H1 (cell line): ENCODE results near the gene IKZF1. TPM values are rescaled to one million over a fixed set of nuclear protein-coding genes. Genes with fewer than 3 reads are reported as not detected.

Experiments
- CTCF ChIA-PET: fragments of 300-600 bp; sonication (Branson Sonifier 250); formaldehyde crosslinking; loops from one replicate; lab custom pipeline; 2021; ENCODE audit not compliant: partially characterized antibody; lab: Charles Lee
- POLR2A ChIA-PET: fragments of 300-600 bp; sonication (Branson Sonifier 250); formaldehyde crosslinking; loops from one replicate; lab custom pipeline; 2021; ENCODE audit warnings: inconsistent platforms; ENCODE audit not compliant: partially characterized antibody; lab: Charles Lee
- DNase-seq, 2 experiments: peaks; one replicate each; pipeline versions ENCODE4 v3.0.0 to v3.0.0-alpha.2; 2010 to 2022; ENCODE audit warnings: low spot score in 2 of 2, low read depth in 1 of 2, mixed read lengths in 1 of 2
- FAIRE-seq: peaks from 2 replicates; lab custom pipeline; 2011; peaks lifted over from hg19 to GRCh38; lab: Jason Lieb, UNC
- H2AFZ ChIP-seq: 2 replicates; pipeline ENCODE4 v1.8.1; 2012; ENCODE audit warnings: low read length, inconsistent platforms
- H2AK5ac ChIP-seq: 2 replicates; pipeline ENCODE4 v1.6.1; 2013; ENCODE audit warnings: low read depth, low read length
- H2BK120ac ChIP-seq: replicated peaks from 2 replicates; pipeline ENCODE3; 2013; ENCODE audit warnings: low read depth, low read length, inconsistent platforms
- H2BK12ac ChIP-seq: 2 replicates; pipeline ENCODE4 v1.6.1; 2013; ENCODE audit warnings: low read depth, low read length
- H2BK15ac ChIP-seq: 2 replicates; pipeline ENCODE4 v1.6.1; 2013; ENCODE audit warnings: low read length
- H2BK20ac ChIP-seq: 2 replicates; pipeline ENCODE4 v1.6.1; 2013; ENCODE audit warnings: low read length
- H2BK5ac ChIP-seq: 2 replicates; pipeline ENCODE4 v1.6.1; 2013; ENCODE audit warnings: low read depth, low read length
- H3K14ac ChIP-seq: 2 replicates; pipeline ENCODE4 v1.6.1; 2013; ENCODE audit warnings: inconsistent platforms; ENCODE audit not compliant: insufficient read length
- H3K18ac ChIP-seq: 2 replicates; pipeline ENCODE4 v1.6.1; 2013; ENCODE audit warnings: low read length; ENCODE audit errors: extremely low read depth
- H3K23ac ChIP-seq: 2 replicates; pipeline ENCODE4 v1.6.1; 2013; ENCODE audit warnings: inconsistent platforms; ENCODE audit not compliant: insufficient read length
- H3K23me2 ChIP-seq: 2 replicates; pipeline ENCODE4 v1.6.1; 2013; ENCODE audit warnings: low read depth, low read length
- H3K27ac ChIP-seq: 2 replicates; pipeline ENCODE4 v1.6.1; 2011; ENCODE audit warnings: low read depth, low read length, inconsistent platforms
- H3K27me3 ChIP-seq, 4 experiments: replicated peaks in 1 of 4; 1 replicate in 1 of 4; 2 replicates in 3 of 4; pipeline versions ENCODE4 v1.6.1 to v1.8.1; 2011 to 2013; ENCODE audit warnings: low read length in 3 of 4, mild to moderate bottlenecking in 3 of 4, inconsistent platforms in 2 of 4, mixed read lengths in 2 of 4, moderate library complexity in 1 of 4; ENCODE audit not compliant: control insufficient read depth in 3 of 4, insufficient read depth in 3 of 4; ENCODE audit errors: extremely low read depth in 1 of 4
- H3K36me3 ChIP-seq, 4 experiments: 2 replicates each; pipeline versions ENCODE4 v1.6.1 to v1.8.1; 2011 to 2013; ENCODE audit warnings: mild to moderate bottlenecking in 4 of 4, low read length in 3 of 4, moderate library complexity in 2 of 4, control low read depth in 1 of 4, inconsistent platforms in 1 of 4; ENCODE audit not compliant: insufficient read depth in 4 of 4, control insufficient read depth in 2 of 4
- H3K4ac ChIP-seq: replicated peaks from 2 replicates; pipeline ENCODE3; 2013; ENCODE audit warnings: low read length, low read depth, mixed read lengths, inconsistent platforms; ENCODE audit not compliant: insufficient read length
- H3K4me1 ChIP-seq, 4 experiments: replicated peaks in 1 of 4; 1 replicate in 1 of 4; 2 replicates in 3 of 4; pipeline versions ENCODE4 v1.6.1 to v1.8.1; 2011 to 2013; ENCODE audit warnings: low read length in 3 of 4, inconsistent platforms in 2 of 4, mixed read lengths in 1 of 4; ENCODE audit not compliant: insufficient read depth in 4 of 4, control insufficient read depth in 3 of 4
- H3K4me2 ChIP-seq, 2 experiments: 2 replicates each; pipeline versions ENCODE4 v1.6.1 to v1.8.1; 2011 to 2013; ENCODE audit warnings: low read depth in 2 of 2, low read length in 2 of 2, control low read depth in 1 of 2, inconsistent platforms in 1 of 2, mild to moderate bottlenecking in 1 of 2; ENCODE audit not compliant: insufficient read depth in 1 of 2
- H3K4me3 ChIP-seq, 4 experiments: fragments of 200-600, 300-600 bp in 1 of 4; sonication (generic), shearing (Covaris generic), sonication (Bioruptor Twin) in 1 of 4; 2 replicates each; pipeline versions ENCODE4 v1.5.1 to v1.8.1; 2011 to 2016; ENCODE audit warnings: low read length in 4 of 4, low read depth in 3 of 4, control low read depth in 2 of 4, inconsistent platforms in 2 of 4, mild to moderate bottlenecking in 2 of 4, mixed read lengths in 1 of 4, moderate library complexity in 1 of 4; ENCODE audit not compliant: insufficient read depth in 2 of 4; ENCODE audit errors: extremely low read depth in 1 of 4
- H3K56ac ChIP-seq: replicated peaks from 2 replicates; pipeline ENCODE3; 2013; ENCODE audit warnings: low read depth, mild to moderate bottlenecking, mixed read lengths, low read length, inconsistent platforms; ENCODE audit not compliant: insufficient read length
- H3K79me1 ChIP-seq: 2 replicates; pipeline ENCODE4 v1.6.1; 2013; ENCODE audit warnings: low read depth, low read length, control low read depth
- H3K79me2 ChIP-seq, 2 experiments: 2 replicates each; pipeline versions ENCODE4 v1.6.1 to v1.8.1; 2012 to 2013; ENCODE audit warnings: low read length in 2 of 2, mild to moderate bottlenecking in 2 of 2, inconsistent platforms in 1 of 2; ENCODE audit not compliant: insufficient read depth in 2 of 2, control insufficient read depth in 1 of 2
- H3K9ac ChIP-seq, 4 experiments: replicated peaks in 1 of 4; 1 replicate in 1 of 4; 2 replicates in 3 of 4; pipeline versions ENCODE4 v1.6.1 to v1.8.1; 2011 to 2013; ENCODE audit warnings: low read depth in 3 of 4, low read length in 3 of 4, control low read depth in 2 of 4, mild to moderate bottlenecking in 2 of 4, moderate library complexity in 2 of 4, inconsistent platforms in 1 of 4; ENCODE audit errors: extremely low read depth in 1 of 4
- H3K9me3 ChIP-seq, 2 experiments: 2 replicates each; pipeline versions ENCODE4 v1.6.1 to v1.8.1; 2012 to 2013; ENCODE audit warnings: mild to moderate bottlenecking in 2 of 2, moderate library complexity in 2 of 2, control low read depth in 1 of 2, inconsistent platforms in 1 of 2, low read depth in 1 of 2, low read length in 1 of 2, mixed read lengths in 1 of 2; ENCODE audit not compliant: insufficient read depth in 2 of 2
- H4K20me1 ChIP-seq, 2 experiments: replicated peaks in 1 of 2; 2 replicates each; pipeline versions ENCODE3 to v1.8.1; 2011 to 2013; ENCODE audit warnings: inconsistent platforms in 2 of 2, low read length in 2 of 2, mild to moderate bottlenecking in 1 of 2; ENCODE audit not compliant: insufficient read depth in 2 of 2, control insufficient read depth in 1 of 2
- H4K5ac ChIP-seq: 2 replicates; pipeline ENCODE4 v1.6.1; 2013; ENCODE audit warnings: low read length, low read depth, mixed read lengths, inconsistent platforms; ENCODE audit not compliant: insufficient read length
- H4K8ac ChIP-seq: 2 replicates; pipeline ENCODE4 v1.8.0; 2013; ENCODE audit warnings: mild to moderate bottlenecking, moderate library complexity, low read length, inconsistent platforms; ENCODE audit not compliant: insufficient read depth; ENCODE audit errors: extremely low read depth
- H4K91ac ChIP-seq: replicated peaks from 2 replicates; pipeline ENCODE3; 2013; ENCODE audit warnings: low read length, mixed read lengths, inconsistent platforms; ENCODE audit not compliant: insufficient read length
- CBX8 ChIP-seq: fragments of 300-800, 300-1000 bp; sonication (generic); IDR thresholded peaks from 2 replicates; pipeline ENCODE4 v1.7.1; 2016; ENCODE audit warnings: low read depth, low read length, borderline replicate concordance
- EP300 ChIP-seq, 2 experiments: IDR thresholded peaks; 1 replicate in 1 of 2; 2 replicates in 1 of 2; pipeline ENCODE4 v1.6.1; 2011 to 2012; ENCODE audit warnings: low read depth in 2 of 2, low read length in 2 of 2, mild to moderate bottlenecking in 2 of 2, borderline replicate concordance in 1 of 2, inconsistent platforms in 1 of 2, moderate library complexity in 1 of 2
- MAX ChIP-seq: IDR thresholded peaks from 2 replicates; pipeline ENCODE4 v1.6.1; 2012; ENCODE audit warnings: inconsistent platforms
- POU5F1 ChIP-seq: IDR thresholded peaks from 2 replicates; pipeline ENCODE4 v1.6.1; 2011; ENCODE audit warnings: low read depth, mild to moderate bottlenecking, low read length, moderate library complexity
- SIN3A ChIP-seq, 2 experiments: IDR thresholded peaks in 1 of 2; conservative IDR thresholded peaks in 1 of 2; 2 replicates each; pipeline ENCODE4 v1.6.1; 2011 to 2012; ENCODE audit warnings: low read length in 2 of 2, improper control_type of control experiment in 1 of 2, low read depth in 1 of 2, mild to moderate bottlenecking in 1 of 2
- SP1 ChIP-seq: IDR thresholded peaks from 2 replicates; pipeline ENCODE4 v1.6.1; 2011; ENCODE audit warnings: low read depth, low read length
- SUZ12 ChIP-seq: fragments of 200-600 bp; sonication (generic); IDR thresholded peaks from 2 replicates; pipeline ENCODE4 v1.6.1; 2012; ENCODE audit warnings: mild to moderate bottlenecking, inconsistent platforms, low read length, moderate library complexity, mixed read lengths
- YY1 ChIP-seq: IDR thresholded peaks from 2 replicates; pipeline ENCODE4 v1.6.1; 2011; ENCODE audit warnings: low read depth, mild to moderate bottlenecking, low read length
- WGBS, 2 experiments: shearing (Covaris generic) in 1 of 2; methylation state at CpG; one replicate each; pipeline versions ENCODE4 v1.1.6 to v1.1.7; 2013 to 2015; ENCODE audit warnings: low lambda C conversion rate in 2 of 2, mixed read lengths in 2 of 2, inconsistent platforms in 1 of 2, low coverage in 1 of 2, missing lambda C conversion rate in 1 of 2; ENCODE audit not compliant: insufficient replicate concordance in 2 of 2, insufficient coverage in 1 of 2, insufficient read length in 1 of 2; ENCODE audit errors: extremely low coverage in 1 of 2, missing lambda C conversion rate in 1 of 2; 5-methylcytosine and 5-hydroxymethylcytosine counted together
- polyA plus RNA-seq, 7 experiments: library from polyadenylated mRNA; depleted of rRNA in 3 of 7; stranded (reverse) in 5 of 7; unstranded in 2 of 7; fragments of >200 nt in 5 of 7; fragments of 200-250 nt in 2 of 7; gene quantifications; 1 replicate in 5 of 7; 2 replicates in 1 of 7; 4 replicates in 1 of 7; pipeline versions ENCODE4 v1.2.1 to v1.2.3, GENCODE V29; 2011 to 2013; ENCODE audit warnings: missing spikeins in 2 of 7, mixed read lengths in 2 of 7
- total RNA-seq: library from RNA; stranded (reverse); fragmentation: NEBNext Ultra II Directional; extraction: Animal tissue kit (Norgen Biotek cat#: 25700); gene quantifications from 2 replicates; pipeline ENCODE4 v1.2.1, GENCODE V29; 2021

IKZF1 gene
- total and polyA plus RNA-seq, 2 of the 8 experiments (the other 6 are each of a cell fraction or from before 2014, with no cell fraction given), result 0.74 to 1.5 TPM

GRCh38 chr7:50265968-50266634 is 38.4 kb upstream of the IKZF1 start:
- no peak overlapping the region; a peak in 1 of 8 replicates for H3K4me3 ChIP-seq
- no peak overlapping the region; the same call in 1 of the 2 replicates for H2AK5ac ChIP-seq
- no peak for DNase-seq
- no peaks in the 10 kb centered on the region for H3K79me2 ChIP-seq
- POLR2A ChIA-PET, result interaction anchor here (0.6 kb wide), 1 partner anchor 627 kb away, joined by 4 read pairs; no protein-coding TSS in a partner anchor
- H4K8ac ChIP-seq, result no peak overlapping the region
- H3K56ac ChIP-seq, result no peak overlapping the region
- no peak overlapping the region for H3K27ac ChIP-seq
- no peak overlapping the region for H4K91ac ChIP-seq
- H3K4me1 ChIP-seq, result peaks cover 0 to 5% (median 0%) of the 10 kb centered on the region in 4 experiments; a peak in 2 of 7 replicates
- CTCF ChIA-PET, result interaction anchor here (0.6 to 1.5 kb wide), 7 partner anchors 14 to 1160 kb away, joined by 3 to 5 read pairs (median 3); no protein-coding TSS in a partner anchor
- H3K9me3 ChIP-seq, result no peaks in the 10 kb centered on the region
- no peak for FAIRE-seq
- no peak overlapping the region for H2BK15ac ChIP-seq
- no peak overlapping the region for H2BK5ac ChIP-seq
- H3K14ac ChIP-seq, result no peak overlapping the region
- no peak overlapping the region for H3K4me2 ChIP-seq
- no peaks in the 10 kb centered on the region for H3K36me3 ChIP-seq
- H3K9ac ChIP-seq, result no peak overlapping the region
- no peak overlapping the region for H2BK12ac ChIP-seq
- no peaks in the 10 kb centered on the region for H3K27me3 ChIP-seq
- TF ChIP-seq EP300 (IDR thresholded peaks at IDR 0.05; ENCODE audit: borderline replicate concordance in 1 of 2, low read depth in 2 of 2, low read length in 2 of 2) (no peak), MAX (no peak), CBX8 (no peak), SP1 (no peak), POU5F1 (no peak), YY1 (no peak), SIN3A (conservative IDR thresholded peaks at IDR 0.05 in 1 of 2, IDR thresholded peaks at IDR 0.05 in 1 of 2; ENCODE audit: low read depth in 1 of 2, low read length in 2 of 2) (no peak), SUZ12 (no peak)
- TF ChIP-seq, all 59 proteins: peak for 0
- H2BK20ac ChIP-seq, result no peak overlapping the region
- no peak overlapping the region for H4K5ac ChIP-seq
- H3K79me1 ChIP-seq, result no peaks in the 10 kb centered on the region
- H2BK120ac ChIP-seq, result no peak overlapping the region
- no peak overlapping the region for H3K23ac ChIP-seq
- H3K23me2 ChIP-seq, result peaks cover 2% of the 10 kb centered on the region; the same call in 1 of the 2 replicates
- no peak overlapping the region for H3K4ac ChIP-seq
- 80% methylated on average over 6 of the region's 6 CpGs; no CpG with 5 or more reads in 1 of the 2 experiments for WGBS, 2 experiments
- no peak overlapping the region for H2AFZ ChIP-seq
- H4K20me1 ChIP-seq, result no peaks in the 10 kb centered on the region
- no peak overlapping the region for H3K18ac ChIP-seq
